KMS-11 (cell line): Measurements from ENCODE around the gene NRTN.

Source experiments
- H2AFZ ChIP-seq: fragments of 200-600 bp; sonication (generic); 2 replicates; pipeline ENCODE4 v1.6.1; 2016; ENCODE audit warnings: antibody characterized with exemption, mixed run types, low read depth
- H3K27ac ChIP-seq: fragments of 200-600 bp; sonication (generic); 2 replicates; pipeline ENCODE4 v1.6.1; 2016; ENCODE audit warnings: mild to moderate bottlenecking, mixed run types
- H3K27me3 ChIP-seq: fragments of 200-600 bp; sonication (generic); 2 replicates; pipeline ENCODE4 v1.6.1; 2017; ENCODE audit warnings: mild to moderate bottlenecking, low read depth, mixed run types, moderate library complexity; ENCODE audit not compliant: insufficient read depth
- H3K36me3 ChIP-seq: fragments of 200-600 bp; sonication (generic); 2 replicates; pipeline ENCODE4 v1.6.1; 2017; ENCODE audit warnings: mild to moderate bottlenecking, mixed run types; ENCODE audit not compliant: insufficient read depth
- H3K4me1 ChIP-seq: fragments of 200-600 bp; sonication (generic); 2 replicates; pipeline ENCODE4 v1.6.1; 2016; ENCODE audit warnings: mild to moderate bottlenecking, low read depth, mixed run types; ENCODE audit not compliant: poor library complexity, severe bottlenecking
- H3K4me2 ChIP-seq: fragments of 200-600 bp; sonication (generic); 2 replicates; pipeline ENCODE4 v1.7.0; 2016; ENCODE audit warnings: mild to moderate bottlenecking, mixed run types
- H3K4me3 ChIP-seq: fragments of 200-600 bp; sonication (generic); IDR thresholded peaks from 2 replicates; pipeline ENCODE4 v1.6.1; 2017; ENCODE audit warnings: low read depth, low read length, mixed read lengths; ENCODE audit not compliant: insufficient read depth
- H3K79me2 ChIP-seq: fragments of 200-600 bp; sonication (generic); 2 replicates; pipeline ENCODE4 v1.6.1; 2016; ENCODE audit warnings: low read depth, mixed run types; ENCODE audit not compliant: insufficient read depth
- H3K9ac ChIP-seq: fragments of 200-600 bp; sonication (generic); 2 replicates; pipeline ENCODE4 v1.6.1; 2016; ENCODE audit warnings: mild to moderate bottlenecking, mixed run types
- H4K20me1 ChIP-seq: fragments of 200-600 bp; sonication (generic); 2 replicates; pipeline ENCODE4 v1.6.1; 2016; ENCODE audit warnings: mild to moderate bottlenecking, mixed run types; ENCODE audit not compliant: insufficient read depth
- CTCF ChIP-seq: fragments of 200-600 bp; sonication (generic); conservative IDR thresholded peaks from 2 replicates; pipeline ENCODE4 v1.6.1; 2017; ENCODE audit warnings: low read depth, mild to moderate bottlenecking, antibody characterized with exemption, low read length, moderate library complexity, mixed read lengths

Gene NRTN

DNA sequence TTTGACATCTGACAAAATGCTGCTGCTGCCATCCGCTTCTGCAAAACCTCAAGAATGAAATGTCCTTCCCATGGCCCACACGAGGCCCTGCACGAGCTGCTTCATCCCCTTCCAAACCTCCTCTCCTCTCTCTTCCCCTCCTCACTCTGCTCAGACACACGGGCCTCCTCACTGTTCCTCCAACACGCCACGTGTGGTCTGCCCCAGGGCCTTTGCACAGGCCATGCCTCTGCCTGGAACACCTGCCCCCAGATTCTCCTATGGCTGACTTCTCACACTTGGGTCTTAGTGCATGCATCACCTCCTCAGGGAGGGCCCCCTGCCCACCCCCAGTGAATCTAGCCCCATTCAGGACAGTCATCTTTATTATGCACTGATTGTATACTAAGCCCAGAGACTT is 15.9 kb downstream of the NRTN start:
- no peak for TF ChIP-seq CTCF
- Histone ChIP-seq H3K27me3 (0 out of 2 replicates have a peak, but pooled peaks cover 2% of the 10 kb centered on the region), H3K4me2 (no peak overlapping the region), H2AFZ (no peak overlapping the region), H3K36me3 (no peaks in the 10 kb centered on the region), H3K4me1 (no peaks in the 10 kb centered on the region), H3K27ac (no peak overlapping the region), H3K79me2 (no peaks in the 10 kb centered on the region), H3K9ac (no peak overlapping the region), H3K4me3 (no peak overlapping the region), H4K20me1 (no peaks in the 10 kb centered on the region)

DNA sequence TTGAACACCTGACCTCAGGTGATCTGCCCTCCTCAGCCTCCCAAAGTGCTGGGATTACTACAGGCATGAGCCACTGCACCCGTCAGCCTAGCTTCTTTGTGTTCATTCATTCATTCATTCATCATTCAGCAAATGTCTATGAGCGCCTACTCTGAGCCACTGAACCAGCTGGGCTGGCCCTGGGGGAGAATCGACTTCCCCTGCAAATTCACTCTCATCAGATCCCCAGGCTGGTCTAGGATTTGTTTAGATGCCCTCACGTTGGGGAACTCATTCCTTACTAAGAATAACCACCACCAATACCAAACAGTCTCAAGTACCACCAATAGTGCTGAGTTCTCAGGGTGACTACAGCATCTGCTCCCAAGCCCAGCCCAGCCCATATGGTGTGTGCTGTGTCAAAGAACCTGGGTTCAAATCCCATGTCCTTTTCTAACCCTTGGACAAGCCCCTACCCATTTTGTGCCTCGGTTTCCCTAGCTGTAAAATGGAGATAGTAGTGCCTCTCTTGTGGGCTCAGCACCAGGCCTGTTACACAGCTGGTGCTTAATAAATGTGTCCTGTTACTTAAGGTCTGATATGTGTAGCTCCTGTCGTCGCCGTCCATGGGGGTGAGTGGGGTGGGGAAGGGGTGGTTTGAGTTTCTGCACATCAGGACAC is 16.8 kb downstream of the NRTN start:
- H2AFZ ChIP-seq = no peak overlapping the region
- H3K9ac ChIP-seq = no peak overlapping the region
- no peak overlapping the region for H3K4me2 ChIP-seq
- no peaks in the 10 kb centered on the region for H3K36me3 ChIP-seq
- peaks cover 6% of the 10 kb centered on the region for H3K4me1 ChIP-seq
- H4K20me1 ChIP-seq = no peaks in the 10 kb centered on the region
- H3K4me3 ChIP-seq = no peak overlapping the region
- TF ChIP-seq CTCF = no peak
- no peaks in the 10 kb centered on the region for H3K79me2 ChIP-seq
- no peak overlapping the region for H3K27ac ChIP-seq
- H3K27me3 ChIP-seq = 0 out of 2 replicates have a peak, but pooled peaks cover 2% of the 10 kb centered on the region

DNA sequence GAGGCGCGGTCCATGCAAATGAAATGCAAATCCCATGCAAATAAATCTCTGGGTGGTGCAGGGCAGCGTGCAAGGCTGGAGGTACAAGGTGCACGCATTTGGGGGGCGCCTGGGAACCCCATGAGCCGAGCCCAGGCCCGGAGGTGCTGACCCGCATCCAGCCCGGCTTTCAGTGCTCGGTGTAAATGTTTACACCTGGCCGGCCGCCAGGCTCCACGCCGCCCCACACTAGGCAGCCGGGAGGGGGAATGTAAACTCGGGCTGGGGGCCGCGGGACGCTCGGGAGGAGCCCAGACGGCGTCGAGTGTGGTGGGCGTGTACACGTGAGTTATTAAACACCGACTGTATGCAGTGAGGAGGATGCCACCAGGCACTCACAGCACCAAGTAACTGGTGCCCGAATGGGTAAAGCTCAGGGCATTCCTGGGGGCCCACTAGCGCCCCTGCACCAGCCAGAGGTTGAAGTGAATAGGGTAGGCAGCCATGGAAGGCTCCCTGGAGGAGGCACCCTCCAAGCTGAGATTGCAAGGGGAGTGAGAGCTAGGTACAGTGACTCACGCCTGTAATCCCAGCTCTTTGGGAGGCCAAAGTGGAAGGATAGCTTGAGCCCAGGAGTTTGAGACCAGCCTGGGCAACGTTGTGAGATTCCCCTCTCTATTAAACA is 17.4 kb downstream of the NRTN start:
- no peak overlapping the region for H3K4me2 ChIP-seq

GRCh38 chr19:5823579-5824281 is 18.9 kb downstream of the NRTN start:
- TF ChIP-seq CTCF = no peak
- no peaks in the 10 kb centered on the region for H3K36me3 ChIP-seq
- H3K27me3 ChIP-seq = no peaks in the 10 kb centered on the region
- no peak overlapping the region for H3K27ac ChIP-seq
- no peaks in the 10 kb centered on the region for H4K20me1 ChIP-seq
- no peaks in the 10 kb centered on the region for H3K79me2 ChIP-seq
- H2AFZ ChIP-seq = no peak overlapping the region
- no peak overlapping the region for H3K4me3 ChIP-seq
- no peak overlapping the region for H3K4me2 ChIP-seq
- H3K9ac ChIP-seq = no peak overlapping the region
- H3K4me1 ChIP-seq = peaks cover 14% of the 10 kb centered on the region

More for the DNA sequence above, 17.4 kb downstream of the NRTN start:
- Histone ChIP-seq H3K4me3 (no peak overlapping the region), H3K27me3 (no peaks in the 10 kb centered on the region), H4K20me1 (no peaks in the 10 kb centered on the region), H3K27ac (no peak overlapping the region), H3K4me1 (peaks cover 13% of the 10 kb centered on the region), H3K36me3 (no peaks in the 10 kb centered on the region), H3K9ac (no peak overlapping the region), H3K79me2 (no peaks in the 10 kb centered on the region), H2AFZ (no peak overlapping the region)
- TF ChIP-seq CTCF = no peak
